A673 (cell line): ENCODE data around the gene C3orf70.

Source experiments
- EZH2 ChIP-seq: fragments of 200-600 bp; sonication (generic); IDR thresholded peaks from 2 replicates; pipeline ENCODE4 v1.6.1; 2017; ENCODE audit warnings: borderline replicate concordance, low read depth, mild to moderate bottlenecking, mixed read lengths, antibody characterized with exemption, low read length; ENCODE audit not compliant: poor library complexity, severe bottlenecking
- TF ChIP-seq, protein P1 (sequence below): fragments of 300-800, 200-600 bp; sonication (generic); conservative IDR thresholded peaks from 2 replicates; pipeline ENCODE4 v1.5.1; 2017; ENCODE audit warnings: low read depth, mild to moderate bottlenecking, antibody characterized with exemption, low read length, moderate library complexity, mixed read lengths

DNA sequence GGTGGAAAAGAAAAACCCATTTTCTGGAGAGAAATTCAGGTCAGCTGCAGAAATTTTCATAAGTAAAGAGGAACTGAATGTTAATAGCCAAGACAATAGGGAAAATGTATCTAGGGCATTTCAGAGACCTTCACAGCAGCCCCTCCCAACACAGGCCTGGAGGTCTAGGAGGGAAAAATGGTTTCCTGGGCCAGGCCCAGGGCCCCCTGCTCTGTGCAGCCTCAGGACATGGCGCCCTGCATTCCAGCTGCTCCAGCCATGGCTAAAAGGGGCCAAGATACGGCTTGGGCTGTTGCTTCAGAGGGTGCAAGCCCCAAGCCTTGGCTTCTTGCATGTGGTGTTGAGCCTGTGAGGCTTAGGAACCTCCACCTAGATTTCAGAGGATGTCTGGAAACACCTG lies 92.2 kb downstream of the C3orf70 start:
- TF ChIP-seq EZH2: no peak
- TF ChIP-seq, protein P1, sequence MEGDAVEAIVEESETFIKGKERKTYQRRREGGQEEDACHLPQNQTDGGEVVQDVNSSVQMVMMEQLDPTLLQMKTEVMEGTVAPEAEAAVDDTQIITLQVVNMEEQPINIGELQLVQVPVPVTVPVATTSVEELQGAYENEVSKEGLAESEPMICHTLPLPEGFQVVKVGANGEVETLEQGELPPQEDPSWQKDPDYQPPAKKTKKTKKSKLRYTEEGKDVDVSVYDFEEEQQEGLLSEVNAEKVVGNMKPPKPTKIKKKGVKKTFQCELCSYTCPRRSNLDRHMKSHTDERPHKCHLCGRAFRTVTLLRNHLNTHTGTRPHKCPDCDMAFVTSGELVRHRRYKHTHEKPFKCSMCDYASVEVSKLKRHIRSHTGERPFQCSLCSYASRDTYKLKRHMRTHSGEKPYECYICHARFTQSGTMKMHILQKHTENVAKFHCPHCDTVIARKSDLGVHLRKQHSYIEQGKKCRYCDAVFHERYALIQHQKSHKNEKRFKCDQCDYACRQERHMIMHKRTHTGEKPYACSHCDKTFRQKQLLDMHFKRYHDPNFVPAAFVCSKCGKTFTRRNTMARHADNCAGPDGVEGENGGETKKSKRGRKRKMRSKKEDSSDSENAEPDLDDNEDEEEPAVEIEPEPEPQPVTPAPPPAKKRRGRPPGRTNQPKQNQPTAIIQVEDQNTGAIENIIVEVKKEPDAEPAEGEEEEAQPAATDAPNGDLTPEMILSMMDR: no peak
